ENCODE data around the gene MRPL36. TPM values are rescaled to one million over a fixed set of nuclear protein-coding genes. Genes with fewer than 3 reads are reported as not detected.

Gene MRPL36
- total RNA-seq, 2 donors from 2014 or later, result 26.6 to 33.7 TPM

Other genes starting within 250 kb of the MRPL36 start
- 10 to 100 TPM; 31.8 to 50.4 TPM for gene NDUFS6, start 1.6 kb upstream of the MRPL36 start, total RNA-seq
- not detected for gene IRX4, start 83.1 kb upstream of the MRPL36 start, total RNA-seq

Data from left colon (tissue), 2 donors.